Mesothelial cell of epicardium (in vitro differentiated cells): ENCODE measurements around the gene BTBD16. TPM values are rescaled to one million over a fixed set of nuclear protein-coding genes. Genes with fewer than 3 reads are reported as not detected.
A peak's percentile ranks its signal among the peaks of the same experiment; 100 is the strongest.

Experiments
- DNase-seq, 2 experiments: peaks; one replicate each; pipeline ENCODE4 v3.0.0; 2021; ENCODE audit warnings: low spot score in 2 of 2; ENCODE audit not compliant: unreplicated experiment in 2 of 2
- H3K27ac Mint-ChIP-seq: 2 replicates; pipeline ENCODE4 v1.8.0; 2021; ENCODE audit warnings: mixed read lengths
- H3K27me3 Mint-ChIP-seq: 2 replicates; pipeline ENCODE4 v1.8.0; 2021; ENCODE audit warnings: low read depth, mixed read lengths
- H3K36me3 Mint-ChIP-seq: 2 replicates; pipeline ENCODE4 v1.8.0; 2021; ENCODE audit warnings: mixed read lengths
- H3K4me1 Mint-ChIP-seq: 2 replicates; pipeline ENCODE4 v1.8.0; 2021; ENCODE audit warnings: mixed read lengths
- H3K4me3 Mint-ChIP-seq: 2 replicates; pipeline ENCODE4 v1.8.0; 2021; ENCODE audit warnings: mild to moderate bottlenecking, moderate library complexity, mixed read lengths
- H3K9me3 Mint-ChIP-seq: 2 replicates; pipeline ENCODE4 v1.8.0; 2021; ENCODE audit warnings: mixed read lengths
- total RNA-seq: library from RNA; stranded (reverse); gene quantifications from 3 replicates; pipeline ENCODE4 v1.2.1, GENCODE V29; 2021
- TF ChIP-seq, protein P1 (sequence below): fragments of 200-600 bp; sonication (generic); IDR thresholded peaks from one replicate; pipeline ENCODE4 v1.5.0; 2021; ENCODE audit warnings: antibody characterized with exemption; ENCODE audit not compliant: unreplicated experiment

BTBD16 gene
- total RNA-seq, 1 donor from 2014 or later: not detected

GRCh38 chr10:122374237-122374858, 103.3 kb downstream of the BTBD16 start, which contains the start of gene PLEKHA1:
Gene PLEKHA1 (plus strand): TSS chr10:122374708. CDS start chr10:122393201, 18,493 bp downstream.
- Mint-ChIP-seq H3K36me3 (peaks cover 2% of the 10 kb centered on the region), H3K9me3 (no peaks in the 10 kb centered on the region), H3K27me3 (no peaks in the 10 kb centered on the region), H3K27ac (peak within 1 kb of the TSS; percentile 97), H3K4me1 (peaks cover 26% of the 10 kb centered on the region), H3K4me3 (peak within 1 kb of the TSS; percentile 92)
- DNase-seq: peak; percentile 86 to 95
- TF ChIP-seq, protein P1, sequence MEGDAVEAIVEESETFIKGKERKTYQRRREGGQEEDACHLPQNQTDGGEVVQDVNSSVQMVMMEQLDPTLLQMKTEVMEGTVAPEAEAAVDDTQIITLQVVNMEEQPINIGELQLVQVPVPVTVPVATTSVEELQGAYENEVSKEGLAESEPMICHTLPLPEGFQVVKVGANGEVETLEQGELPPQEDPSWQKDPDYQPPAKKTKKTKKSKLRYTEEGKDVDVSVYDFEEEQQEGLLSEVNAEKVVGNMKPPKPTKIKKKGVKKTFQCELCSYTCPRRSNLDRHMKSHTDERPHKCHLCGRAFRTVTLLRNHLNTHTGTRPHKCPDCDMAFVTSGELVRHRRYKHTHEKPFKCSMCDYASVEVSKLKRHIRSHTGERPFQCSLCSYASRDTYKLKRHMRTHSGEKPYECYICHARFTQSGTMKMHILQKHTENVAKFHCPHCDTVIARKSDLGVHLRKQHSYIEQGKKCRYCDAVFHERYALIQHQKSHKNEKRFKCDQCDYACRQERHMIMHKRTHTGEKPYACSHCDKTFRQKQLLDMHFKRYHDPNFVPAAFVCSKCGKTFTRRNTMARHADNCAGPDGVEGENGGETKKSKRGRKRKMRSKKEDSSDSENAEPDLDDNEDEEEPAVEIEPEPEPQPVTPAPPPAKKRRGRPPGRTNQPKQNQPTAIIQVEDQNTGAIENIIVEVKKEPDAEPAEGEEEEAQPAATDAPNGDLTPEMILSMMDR: no peak

- no peaks in the 10 kb centered on the region for H3K9me3 Mint-ChIP-seq
- peak overlapping the region; percentile 92 for H3K4me3 Mint-ChIP-seq
- TF ChIP-seq, protein P1: no peak
- DNase-seq: peak; percentile 48 to 78
- H3K36me3 Mint-ChIP-seq: peaks cover 6% of the 10 kb centered on the region
- H3K27ac Mint-ChIP-seq: peak overlapping the region; percentile 97
- no peaks in the 10 kb centered on the region for H3K27me3 Mint-ChIP-seq
- peaks cover 26% of the 10 kb centered on the region for H3K4me1 Mint-ChIP-seq
Observed at GRCh38 chr10:122374859-122375678, 104.0 kb downstream of the BTBD16 start.

DNA sequence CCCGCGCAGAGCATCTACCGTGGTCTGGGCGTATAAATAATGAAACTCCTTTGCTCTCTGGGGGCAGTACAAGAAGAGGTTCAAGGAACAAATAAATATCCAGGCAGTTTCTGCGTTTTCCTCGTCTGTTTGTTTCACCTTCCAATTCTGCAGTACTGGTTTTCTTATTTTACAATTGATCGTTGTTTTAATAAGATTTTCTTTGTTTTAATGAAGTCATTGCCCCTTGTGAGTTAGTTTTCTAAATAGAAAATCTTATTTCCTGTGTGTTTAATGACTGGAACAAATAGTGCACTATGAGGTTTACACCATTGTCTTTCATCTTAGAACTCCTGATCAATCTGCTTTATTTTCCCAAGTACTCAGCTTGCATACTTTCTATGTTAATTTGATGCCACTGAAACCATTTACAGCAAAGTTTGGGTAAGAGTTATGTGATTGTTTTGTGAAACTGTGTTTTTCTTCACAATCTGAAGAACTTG, 104.6 kb downstream of the BTBD16 start:
- Mint-ChIP-seq H3K36me3 (peaks cover 11% of the 10 kb centered on the region), H3K4me3 (peak overlapping the region; percentile 92), H3K9me3 (no peaks in the 10 kb centered on the region), H3K27ac (peak overlapping the region; percentile 97), H3K4me1 (peaks cover 31% of the 10 kb centered on the region), H3K27me3 (no peaks in the 10 kb centered on the region)
- TF ChIP-seq, protein P1: peak; percentile 24
- no peak for DNase-seq

DNA sequence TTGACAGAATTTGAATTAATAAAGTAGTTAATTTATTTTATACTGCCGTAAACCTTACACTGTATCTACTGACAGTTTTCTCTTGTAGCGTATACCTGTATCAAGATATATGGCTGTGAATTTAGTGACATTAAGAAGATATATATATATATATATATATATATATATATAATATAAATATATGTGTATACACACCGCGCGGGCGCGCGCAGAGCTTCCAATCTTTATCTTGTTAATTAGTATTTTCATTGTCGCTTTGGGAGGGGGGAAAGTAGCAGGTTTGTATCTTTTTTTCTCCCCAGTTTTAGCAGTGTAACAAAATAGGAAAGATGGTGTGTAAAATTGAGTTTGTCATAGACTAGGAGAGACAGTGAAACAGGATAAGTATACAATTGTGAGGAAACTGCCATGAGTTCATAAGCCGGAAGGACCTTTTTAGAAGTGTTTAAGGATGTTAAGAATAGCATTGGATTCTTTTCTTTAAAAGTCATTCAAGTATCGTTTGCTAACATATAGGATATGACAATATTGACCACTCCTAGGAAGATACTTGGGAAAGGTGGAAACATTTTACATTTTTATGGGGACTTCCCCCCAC, 105.4 kb downstream of the BTBD16 start:
- Mint-ChIP-seq H3K4me1 (peaks cover 31% of the 10 kb centered on the region), H3K9me3 (no peaks in the 10 kb centered on the region), H3K36me3 (peaks cover 13% of the 10 kb centered on the region), H3K27me3 (no peaks in the 10 kb centered on the region), H3K27ac (no peak overlapping the region), H3K4me3 (peak overlapping the region; percentile 16)
- DNase-seq: no peak
- TF ChIP-seq, protein P1: no peak

GRCh38 chr10:122379041-122379440, 107.9 kb downstream of the BTBD16 start:
- no peaks in the 10 kb centered on the region for H3K27me3 Mint-ChIP-seq
- H3K36me3 Mint-ChIP-seq: peaks cover 17% of the 10 kb centered on the region
- peaks cover 14% of the 10 kb centered on the region for H3K4me1 Mint-ChIP-seq
- peaks cover 4% of the 10 kb centered on the region for H3K9me3 Mint-ChIP-seq
- no peak for DNase-seq
- H3K27ac Mint-ChIP-seq: no peak overlapping the region
- TF ChIP-seq, protein P1: no peak
- no peak overlapping the region for H3K4me3 Mint-ChIP-seq
